Gastroesophageal sphincter (tissue), 3 donors: ENCODE data around the gene FLOT2.

ENCODE experiments used
- CTCF ChIP-seq, 4 experiments: fragments of 200-600 bp in 2 of 4; fragments of 450-650 bp in 2 of 4; sonication (generic) in 1 of 4; IDR thresholded peaks; one replicate each; pipeline ENCODE4 v1.5.1; 2017 to 2019; ENCODE audit warnings: antibody characterized with exemption in 4 of 4, mild to moderate bottlenecking in 2 of 4, moderate library complexity in 2 of 4
- EP300 ChIP-seq: sonication (generic); formaldehyde crosslinking; IDR thresholded peaks from one replicate; pipeline ENCODE4 v1.6.1; 2017; ENCODE audit warnings: antibody characterized with exemption, mild to moderate bottlenecking
- POLR2A ChIP-seq, 2 donors: fragments of 450-650 bp; IDR thresholded peaks; one replicate each; pipeline ENCODE4 v1.6.1; 2017; ENCODE audit warnings: antibody characterized with exemption in 2 of 2, mild to moderate bottlenecking in 2 of 2, moderate library complexity in 1 of 2
- POLR2AphosphoS5 ChIP-seq: sonication (generic); formaldehyde crosslinking; IDR thresholded peaks from one replicate; pipeline ENCODE4 v1.6.1; 2017; ENCODE audit warnings: antibody characterized with exemption

- TF ChIP-seq CTCF (IDR thresholded peaks at IDR 0.05) (no peak), POLR2A (IDR thresholded peaks at IDR 0.05) (no peak), POLR2AphosphoS5 (no peak), EP300 (no peak)
These were observed 41.4 kb downstream of the FLOT2 start for GRCh38 chr17:28856028-28856574.
